Endothelial cell of umbilical vein (primary cell): ENCODE measurements around the gene SCGB1D2. TPM values are rescaled to one million over a fixed set of nuclear protein-coding genes. Genes with fewer than 3 reads are reported as not detected.
A peak's percentile ranks its signal among the peaks of the same experiment; 100 is the strongest.

Experiments used
- BruUV-seq: library from RNA; stranded (reverse); fragments of 400-500 nt; replicated peaks from 2 replicates; lab custom pipeline; 2021; lab: Mats Ljungman, UMichigan
- CTCF ChIA-PET: fragments of 300-600, 350-600 bp; sonication (Branson Sonifier 250); formaldehyde crosslinking; loops from one replicate; lab custom pipeline; 2021; ENCODE audit warnings: antibody characterized with exemption, inconsistent platforms; lab: Charles Lee
- POLR2A ChIA-PET: fragments of 300-600, 350-600 bp; sonication (Branson Sonifier 250); formaldehyde crosslinking; loops from one replicate; lab custom pipeline; 2021; ENCODE audit warnings: antibody characterized with exemption, inconsistent platforms; lab: Charles Lee
- DNase-seq: peaks from one replicate; pipeline ENCODE4 v3.0.0-alpha.2; 2011; ENCODE audit warnings: low read depth, low spot score
- FAIRE-seq: peaks from 2 replicates; lab custom pipeline; 2011; peaks lifted over from hg19 to GRCh38; lab: Jason Lieb, UNC
- H2AFZ ChIP-seq: 2 replicates; pipeline ENCODE4 v1.6.0; 2012; ENCODE audit warnings: low read depth, low read length, control low read depth, inconsistent platforms
- H3K27ac ChIP-seq: 2 replicates; pipeline ENCODE4 v1.5.1; 2011; ENCODE audit warnings: low read depth, mild to moderate bottlenecking, control low read depth, low read length, moderate library complexity; ENCODE audit not compliant: insufficient read depth
- H3K27me3 ChIP-seq, 2 experiments: 2 replicates each; pipeline versions ENCODE4 v1.6.0 to v1.6.1; 2011; ENCODE audit warnings: low read length in 2 of 2, mixed read lengths in 1 of 2; ENCODE audit not compliant: control insufficient read depth in 2 of 2, insufficient read depth in 2 of 2
- H3K36me3 ChIP-seq, 2 experiments: 2 replicates in 1 of 2; 3 replicates in 1 of 2; pipeline ENCODE4 v1.5.1; 2011; ENCODE audit warnings: low read length in 2 of 2, mild to moderate bottlenecking in 1 of 2, moderate library complexity in 1 of 2; ENCODE audit not compliant: control insufficient read depth in 2 of 2, insufficient read depth in 2 of 2; ENCODE audit errors: extremely low read depth in 1 of 2
- H3K4me1 ChIP-seq: 3 replicates; pipeline ENCODE4 v1.5.1; 2011; ENCODE audit warnings: mild to moderate bottlenecking, low read length; ENCODE audit not compliant: control insufficient read depth, insufficient read depth; ENCODE audit errors: extremely low read depth
- H3K4me2 ChIP-seq: 2 replicates; pipeline ENCODE4 v1.6.1; 2011; ENCODE audit warnings: low read length, control low read depth, mixed read lengths; ENCODE audit not compliant: insufficient read depth
- H3K4me3 ChIP-seq, 3 experiments: fragments of 200-600 bp in 1 of 3; sonication (generic), shearing (Covaris generic) in 1 of 3; replicated peaks in 1 of 3; 2 replicates each; pipeline ENCODE4 v1.5.1; 2011 to 2016; ENCODE audit warnings: control low read depth in 3 of 3, low read length in 3 of 3, mild to moderate bottlenecking in 2 of 3, inconsistent platforms in 1 of 3, low read depth in 1 of 3, moderate library complexity in 1 of 3; ENCODE audit not compliant: insufficient read depth in 1 of 3
- H3K79me2 ChIP-seq: 2 replicates; pipeline ENCODE4 v1.6.0; 2012; ENCODE audit warnings: low read length, inconsistent platforms; ENCODE audit not compliant: control insufficient read depth, insufficient read depth
- H3K9ac ChIP-seq: replicated peaks from 2 replicates; pipeline ENCODE3; 2011; ENCODE audit warnings: low read length, control low read depth; ENCODE audit not compliant: insufficient read depth; ENCODE audit errors: extremely low read depth
- H3K9me1 ChIP-seq: replicated peaks from 3 replicates; pipeline ENCODE4 v1.6.0; 2011; ENCODE audit warnings: mild to moderate bottlenecking, low read length; ENCODE audit not compliant: control insufficient read depth, insufficient read depth; ENCODE audit errors: extremely low read depth
- H3K9me3 ChIP-seq: replicated peaks from 2 replicates; pipeline ENCODE4 v1.5.1; 2012; ENCODE audit warnings: low read length, inconsistent platforms; ENCODE audit not compliant: control insufficient read depth, insufficient read depth
- H4K20me1 ChIP-seq: replicated peaks from 2 replicates; pipeline ENCODE3; 2011; ENCODE audit warnings: mild to moderate bottlenecking, low read length; ENCODE audit not compliant: control insufficient read depth, insufficient read depth; ENCODE audit errors: extremely low read depth
- CTCF ChIP-seq, 2 donors: IDR thresholded peaks; 1 replicate in 1 of 2; 2 replicates in 1 of 2; pipeline ENCODE4 v1.5.1; 2011; ENCODE audit warnings: low read length in 2 of 2, mild to moderate bottlenecking in 2 of 2, moderate library complexity in 2 of 2, control low read depth in 1 of 2, inconsistent platforms in 1 of 2, low read depth in 1 of 2; ENCODE audit not compliant: insufficient read depth in 1 of 2; ENCODE audit errors: extremely low read depth in 1 of 2
- EZH2 ChIP-seq: IDR thresholded peaks from 2 replicates; pipeline ENCODE4 v1.6.1; 2012; ENCODE audit warnings: borderline replicate concordance, low read depth, mild to moderate bottlenecking, moderate library complexity, low read length, inconsistent platforms; ENCODE audit not compliant: severe bottlenecking
- FOS ChIP-seq: IDR thresholded peaks from 2 replicates; pipeline ENCODE4 v1.6.1; 2011; ENCODE audit warnings: mild to moderate bottlenecking, low read length, moderate library complexity, borderline replicate concordance; ENCODE audit not compliant: insufficient read depth
- GATA2 ChIP-seq: IDR thresholded peaks from 2 replicates; pipeline ENCODE4 v1.7.0; 2011; ENCODE audit warnings: low read depth, mild to moderate bottlenecking, moderate library complexity, mixed read lengths, low read length; ENCODE audit not compliant: insufficient read length, insufficient read depth
- JUN ChIP-seq: IDR thresholded peaks from 2 replicates; pipeline ENCODE4 v1.6.1; 2011; ENCODE audit warnings: borderline replicate concordance, low read depth; ENCODE audit not compliant: insufficient read length, insufficient read depth
- MAX ChIP-seq: IDR thresholded peaks from 2 replicates; pipeline ENCODE4 v1.6.1; 2011; ENCODE audit not compliant: insufficient read depth, insufficient read length
- MYC ChIP-seq: IDR thresholded peaks from one replicate; pipeline ENCODE4 v1.6.1; 2011; ENCODE audit warnings: mild to moderate bottlenecking, low read depth, low read length
- POLR2A ChIP-seq: IDR thresholded peaks from 2 replicates; pipeline ENCODE4 v1.6.1; 2012; ENCODE audit warnings: low read depth, mild to moderate bottlenecking, control low read depth, low read length
- POLR2AphosphoS5 ChIP-seq: IDR thresholded peaks from 2 replicates; pipeline ENCODE4 v1.6.1; 2012; ENCODE audit warnings: low read depth, mild to moderate bottlenecking, control low read depth, low read length, moderate library complexity; ENCODE audit not compliant: insufficient read depth
- dilution Hi-C: fragments of 300-500 bp; cut with MboI; formaldehyde crosslinking; loops from one replicate; pipeline ENCODE4 v1.15.0; 2019; ENCODE audit warnings: low sequenced_read_pairs; ENCODE audit not compliant: extremely low pct_ligation_motif_present
- intact Hi-C: fragments of 100-400 bp; cut with micrococcal nuclease; formaldehyde crosslinking; loops from one replicate; pipeline ENCODE4 v1.10.0; 2022
- polyA plus RNA-seq, 4 experiments: library from polyadenylated mRNA; depleted of rRNA in 3 of 4; stranded (reverse) in 3 of 4; unstranded in 1 of 4; fragments of >200 nt; gene quantifications; 2 replicates each; pipeline versions ENCODE4 v1.2.1 to v1.2.3, GENCODE V29; 2011 to 2012; ENCODE audit warnings: missing spikeins in 1 of 4
- total RNA-seq: library from RNA; stranded (reverse); gene quantifications from 2 replicates; pipeline ENCODE4 v1.2.3, GENCODE V29; 2021

Gene SCGB1D2
- total and polyA plus RNA-seq, 2 donors (not counting 3 experiments of a cell fraction or from before 2014, with no cell fraction given) = not detected

DNA sequence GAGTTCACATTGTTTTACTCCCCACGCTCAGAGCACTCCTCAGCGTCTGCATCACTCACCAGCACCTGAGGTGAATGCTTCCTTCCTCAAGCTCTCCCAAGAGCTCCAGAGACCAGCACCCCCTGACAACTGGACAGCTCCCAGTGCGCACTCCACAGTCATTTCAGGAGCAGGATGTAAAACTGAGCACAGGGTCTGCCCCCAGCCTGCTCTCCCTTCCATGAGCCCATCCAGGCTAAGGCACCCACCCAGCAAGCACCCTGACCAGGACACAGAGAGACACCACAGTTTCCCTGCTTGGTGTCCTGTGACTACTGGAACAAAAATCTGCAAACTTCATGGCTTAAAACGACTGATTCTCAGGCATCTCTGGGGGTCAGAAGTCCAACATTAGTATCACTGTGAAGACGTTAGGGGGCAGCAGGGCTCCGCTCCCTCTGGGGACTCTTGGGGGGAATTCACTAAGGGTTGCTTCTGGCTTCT, 3.3 kb downstream of the SCGB1D2 start:
- FAIRE-seq = peak; percentile 85
- Histone ChIP-seq H3K79me2 (no peaks in the 10 kb centered on the region), H3K9ac (no peak overlapping the region), H3K9me3 (no peaks in the 10 kb centered on the region), H4K20me1 (no peaks in the 10 kb centered on the region), H3K27me3 (peaks cover 0 to 5% of the 10 kb centered on the region in 2 experiments), H2AFZ (no peak overlapping the region), H3K27ac (no peak overlapping the region), H3K4me3 (no peak overlapping the region), H3K4me2 (no peak overlapping the region), H3K4me1 (no peaks in the 10 kb centered on the region), H3K9me1 (no peaks in the 10 kb centered on the region), H3K36me3 (no peaks in the 10 kb centered on the region)
- no peak for TF ChIP-seq GATA2
- TF ChIP-seq CTCF (IDR thresholded peaks at IDR 0.05; ENCODE audit: extremely low read depth in 1 of 2, insufficient read depth in 1 of 2, low read depth in 1 of 2, low read length in 2 of 2) = peak; percentile 18 to 23
- ChIA-PET CTCF (interaction anchor here (0.8 to 2.5 kb wide), 4 partner anchors 9 to 133 kb away, joined by 3 to 31 read pairs (median 4); no protein-coding TSS in a partner anchor), POLR2A (no interaction called here)
- DNase-seq = peak; percentile 51
- intact Hi-C loops = loop anchor here (1.0 kb wide), 3 partner anchors 66 to 133 kb away; no protein-coding TSS in a partner anchor
- dilution Hi-C loops = no loop called here
- BruUV-seq = no TSS peak

- H4K20me1 ChIP-seq = no peaks in the 10 kb centered on the region
- H3K36me3 ChIP-seq = no peaks in the 10 kb centered on the region
- no peaks in the 10 kb centered on the region for H3K9me3 ChIP-seq
- POLR2A ChIA-PET = no interaction called here
- H3K9ac ChIP-seq = no peak overlapping the region
- TF ChIP-seq MYC (no peak), MAX (no peak), POLR2AphosphoS5 (no peak), FOS (no peak), GATA2 (no peak), CTCF (IDR thresholded peaks at IDR 0.05; ENCODE audit: extremely low read depth in 1 of 2, insufficient read depth in 1 of 2, low read depth in 1 of 2, low read length in 2 of 2) (no peak), EZH2 (no peak), JUN (no peak), POLR2A (no peak)
- dilution Hi-C loops = no loop called here
- FAIRE-seq (no peak), DNase-seq (no peak)
- intact Hi-C loops = no loop called here
- H3K4me2 ChIP-seq = no peak overlapping the region
- H3K27me3 ChIP-seq = peaks cover 0 to 8% of the 10 kb centered on the region in 2 experiments
- no peaks in the 10 kb centered on the region for H3K4me1 ChIP-seq
- no peak overlapping the region for H2AFZ ChIP-seq
- no peaks in the 10 kb centered on the region for H3K9me1 ChIP-seq
- H3K27ac ChIP-seq = no peak overlapping the region
- no peaks in the 10 kb centered on the region for H3K79me2 ChIP-seq
- H3K4me3 ChIP-seq = no peak overlapping the region
- BruUV-seq = no TSS peak
- CTCF ChIA-PET = no interaction called here
These were observed 9.7 kb downstream of the SCGB1D2 start for GRCh38 chr11:62251698-62252097.
